GM18505 (cell line): ENCODE measurements around the gene AQP6.
A peak's percentile ranks its signal among the peaks of the same experiment; 100 is the strongest.

Source experiments
- ATAC-seq: cut with Tn5 transposase; IDR thresholded peaks from one replicate; pipeline ENCODE4 v1.9.1; 2021; ENCODE audit not compliant: unreplicated experiment
- POLR2A ChIP-seq: IDR thresholded peaks from 4 replicates; pipeline ENCODE4 v1.6.1; 2011; ENCODE audit warnings: borderline replicate concordance; ENCODE audit not compliant: insufficient read depth, insufficient read length; ENCODE audit errors: extremely low read depth

The AQP6 gene

DNA sequence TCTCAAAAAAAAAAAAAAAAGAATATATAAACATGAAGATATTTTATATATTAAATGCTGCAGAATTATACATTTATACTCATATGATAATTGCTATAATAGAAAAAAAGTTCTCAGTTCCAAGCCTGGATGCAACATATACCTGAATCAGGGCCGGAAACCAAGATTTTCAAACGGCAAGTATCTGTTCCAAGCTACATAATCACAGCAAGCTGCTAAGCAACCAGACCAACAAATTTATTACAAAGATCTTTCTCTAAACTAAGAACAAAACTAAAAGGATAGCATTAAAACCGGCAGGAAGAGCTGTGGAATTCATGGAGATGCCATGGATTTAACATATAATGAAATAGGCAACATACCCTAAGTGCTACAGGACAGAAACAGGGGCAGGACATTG, 45.4 kb downstream of the AQP6 start:
- TF ChIP-seq POLR2A = no peak
- ATAC-seq = no peak

DNA sequence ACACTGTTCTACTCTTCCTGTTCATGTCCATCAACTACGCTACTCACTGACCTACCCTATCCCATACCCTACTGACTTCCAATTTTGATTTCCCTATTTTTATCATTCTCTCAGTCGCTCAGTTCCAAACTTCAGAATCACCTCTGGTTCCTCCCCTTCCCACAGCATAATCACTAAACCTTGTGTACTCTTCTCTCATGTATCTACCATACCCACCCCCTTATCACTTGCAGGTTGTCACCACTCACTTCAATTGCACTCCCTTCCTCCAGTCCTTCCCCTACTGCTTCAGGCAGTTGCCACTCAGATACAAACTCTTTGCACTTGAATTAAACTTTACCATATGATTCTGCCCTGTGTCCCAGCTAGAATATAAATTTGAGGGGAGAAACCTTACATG, 46.2 kb downstream of the AQP6 start:
- no peak for TF ChIP-seq POLR2A
- ATAC-seq = no peak

DNA sequence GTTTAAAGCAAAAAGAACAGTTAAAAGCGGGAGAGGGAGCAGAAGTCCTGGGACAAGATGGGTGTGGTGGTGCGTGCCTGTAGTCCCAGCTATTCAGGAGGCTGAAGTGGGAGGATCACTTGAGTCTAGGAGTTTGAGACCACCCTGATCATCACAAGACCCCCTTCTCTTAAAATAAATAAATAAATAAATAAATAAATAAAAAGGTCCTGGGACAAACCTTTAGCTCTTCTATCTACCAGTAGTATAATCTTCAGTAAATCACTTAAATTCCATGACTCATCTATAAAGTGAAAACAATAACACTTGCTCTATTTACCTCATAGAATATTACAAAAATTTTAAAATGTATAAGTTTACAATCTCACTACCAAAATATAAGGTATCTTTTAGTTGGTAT, 46.8 kb downstream of the AQP6 start:
- ATAC-seq = no peak
- no peak for TF ChIP-seq POLR2A

DNA sequence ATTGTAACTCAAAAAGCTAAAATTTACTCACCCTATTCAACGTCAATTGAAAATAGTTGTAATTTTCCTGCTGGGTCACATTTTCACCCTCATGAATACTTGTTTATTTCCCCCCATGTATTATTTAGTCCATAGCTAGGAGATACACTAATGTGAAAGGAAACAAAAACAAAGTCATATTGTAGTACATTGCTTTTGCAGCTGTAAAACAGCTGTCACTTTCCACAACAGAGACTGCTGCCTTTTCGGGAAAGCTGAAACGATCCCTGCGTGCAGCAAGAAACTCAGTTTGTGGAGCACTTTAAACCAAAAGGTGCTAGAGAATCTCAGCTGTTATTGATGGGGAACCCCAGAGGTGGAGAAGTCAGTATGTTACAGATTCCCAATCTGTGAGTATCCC, 48.3 kb downstream of the AQP6 start:
- no peak for TF ChIP-seq POLR2A
- no peak for ATAC-seq

DNA sequence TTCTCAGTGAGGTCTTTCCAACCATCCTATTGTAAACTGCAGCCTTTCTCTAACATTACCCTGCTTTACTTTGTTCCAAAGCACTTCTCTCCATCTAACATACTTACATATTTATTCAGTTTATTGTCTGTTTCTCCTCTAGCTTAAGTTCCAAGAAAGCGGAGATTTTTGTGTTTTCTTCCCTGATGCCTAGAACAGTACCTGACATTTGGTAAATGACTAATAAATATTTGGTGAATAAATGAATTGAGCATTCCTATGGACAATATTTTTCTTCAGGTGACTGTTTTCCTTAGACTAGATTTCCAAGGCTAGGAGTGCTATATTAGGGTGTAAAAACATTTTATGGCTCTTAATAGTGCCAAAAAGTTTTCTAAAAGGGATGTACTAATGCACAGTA, 50.2 kb downstream of the AQP6 start:
- no peak for ATAC-seq
- TF ChIP-seq POLR2A = no peak

DNA sequence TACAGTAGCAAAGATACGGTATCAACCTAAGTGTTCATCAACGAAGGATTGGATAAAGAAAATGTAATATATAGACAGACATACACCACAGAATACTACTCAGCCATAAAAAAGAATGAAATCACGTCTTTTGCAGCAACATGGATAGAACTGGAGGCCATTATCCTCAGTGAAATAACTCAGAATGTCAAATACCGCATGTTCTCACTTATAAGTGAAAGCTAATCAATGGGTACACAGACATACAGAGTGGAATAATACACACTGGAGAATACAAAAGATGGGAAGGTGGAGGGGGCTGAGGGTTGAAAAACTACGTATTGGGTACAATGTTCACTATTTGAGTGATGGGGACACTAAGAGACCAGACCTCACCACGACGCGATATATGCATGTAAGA, 51.5 kb downstream of the AQP6 start:
- TF ChIP-seq POLR2A = no peak
- no peak for ATAC-seq

DNA sequence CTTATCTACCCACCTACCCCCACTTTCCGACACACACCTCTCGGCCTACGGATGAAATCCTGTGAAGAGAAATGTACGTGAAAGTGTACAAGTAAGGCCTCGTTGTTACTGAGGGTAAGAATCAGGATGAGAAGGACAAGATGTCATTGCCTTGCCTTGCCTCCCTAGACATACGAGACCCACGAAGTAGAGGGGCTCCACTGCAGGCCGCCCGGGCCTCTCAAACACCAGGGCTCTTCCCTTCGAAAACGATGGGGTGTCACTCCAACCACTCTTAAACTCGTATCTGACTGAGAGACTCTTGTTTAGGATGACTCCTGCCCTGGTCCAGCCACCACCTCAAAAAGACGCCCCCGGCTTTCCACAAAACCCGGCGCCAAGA, 52.0 kb downstream of the AQP6 start:
- peak; percentile 4 for ATAC-seq
- TF ChIP-seq POLR2A = no peak

DNA sequence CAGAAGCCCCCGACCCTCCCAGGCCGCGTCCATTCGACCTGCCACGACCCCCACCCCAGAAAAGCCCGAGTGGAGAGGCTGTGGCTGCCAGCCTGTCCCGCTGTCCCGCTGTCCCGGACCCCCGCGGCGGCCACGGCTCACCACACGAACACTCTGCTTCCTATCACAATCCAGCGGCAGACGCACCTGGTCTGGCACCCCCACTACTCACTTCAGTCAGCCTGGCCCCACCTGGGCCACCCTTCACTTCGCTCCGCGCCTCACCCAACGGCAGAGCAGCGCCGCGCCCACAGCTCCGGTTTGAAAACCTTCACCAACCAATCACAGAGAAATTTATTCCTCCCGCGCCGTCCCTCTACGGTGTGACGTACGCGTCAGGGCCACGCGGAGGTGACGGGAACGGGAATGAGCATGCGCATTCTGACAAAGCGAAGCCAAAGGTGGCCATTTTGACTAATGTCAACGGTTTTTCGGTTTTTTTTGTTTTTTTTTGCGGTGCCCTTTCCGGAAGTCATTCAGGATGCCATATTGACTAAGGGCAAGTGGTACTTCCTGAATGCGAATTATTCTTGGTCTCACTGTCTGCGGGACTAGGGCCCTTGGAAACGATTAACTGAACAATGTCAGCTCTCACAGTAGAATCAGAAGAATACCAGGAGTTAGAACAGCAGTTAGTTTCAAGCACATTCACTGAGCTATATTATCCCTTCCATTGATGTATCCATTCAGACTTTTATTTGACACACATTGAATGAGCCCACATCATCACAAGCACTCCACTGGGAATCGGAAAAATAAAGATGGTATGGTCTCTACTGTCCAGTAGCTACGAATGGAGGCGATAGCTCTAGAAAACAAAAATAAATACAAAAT, 52.7 kb downstream of the AQP6 start, which contains the start of gene RACGAP1:
TSS of gene RACGAP1 (minus strand) at position 308 of the 873 bp plus-strand sequence. CDS start 8,779 bp downstream, outside the sequence.
- peak; percentile 74 for TF ChIP-seq POLR2A
- ATAC-seq = peak; percentile 96

DNA sequence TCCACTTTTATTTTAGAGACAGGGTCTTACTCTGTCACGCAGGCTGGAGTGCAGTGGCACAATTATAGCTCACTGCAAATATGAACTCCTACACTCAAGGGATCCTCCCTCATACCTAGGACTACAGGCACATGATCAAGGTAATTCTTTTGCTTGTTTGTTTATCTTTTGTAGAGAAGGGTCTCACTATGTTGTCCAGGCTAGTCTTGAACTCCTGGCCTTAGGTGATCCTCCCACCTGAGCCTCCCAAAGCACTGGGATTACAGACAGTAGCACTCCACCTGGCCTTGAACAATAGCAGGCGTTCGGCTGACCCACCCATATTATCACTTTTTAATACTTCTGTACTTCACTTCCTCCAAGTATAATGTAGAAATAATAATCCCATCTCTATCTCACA, 53.9 kb downstream of the AQP6 start:
- no peak for TF ChIP-seq POLR2A
- no peak for ATAC-seq
